Activated CD8-positive, alpha-beta memory T cell treated with anti-CD3 and anti-CD28 coated beads, Interleukin-2, amount 50 U/mL, for 24 hours (primary cell): ENCODE data around the gene PPIC.

Experiments
- DNase-seq: peaks from one replicate; pipeline ENCODE4 v3.0.0-alpha.2; 2020; ENCODE audit errors: extremely low read depth

The PPIC gene

DNA sequence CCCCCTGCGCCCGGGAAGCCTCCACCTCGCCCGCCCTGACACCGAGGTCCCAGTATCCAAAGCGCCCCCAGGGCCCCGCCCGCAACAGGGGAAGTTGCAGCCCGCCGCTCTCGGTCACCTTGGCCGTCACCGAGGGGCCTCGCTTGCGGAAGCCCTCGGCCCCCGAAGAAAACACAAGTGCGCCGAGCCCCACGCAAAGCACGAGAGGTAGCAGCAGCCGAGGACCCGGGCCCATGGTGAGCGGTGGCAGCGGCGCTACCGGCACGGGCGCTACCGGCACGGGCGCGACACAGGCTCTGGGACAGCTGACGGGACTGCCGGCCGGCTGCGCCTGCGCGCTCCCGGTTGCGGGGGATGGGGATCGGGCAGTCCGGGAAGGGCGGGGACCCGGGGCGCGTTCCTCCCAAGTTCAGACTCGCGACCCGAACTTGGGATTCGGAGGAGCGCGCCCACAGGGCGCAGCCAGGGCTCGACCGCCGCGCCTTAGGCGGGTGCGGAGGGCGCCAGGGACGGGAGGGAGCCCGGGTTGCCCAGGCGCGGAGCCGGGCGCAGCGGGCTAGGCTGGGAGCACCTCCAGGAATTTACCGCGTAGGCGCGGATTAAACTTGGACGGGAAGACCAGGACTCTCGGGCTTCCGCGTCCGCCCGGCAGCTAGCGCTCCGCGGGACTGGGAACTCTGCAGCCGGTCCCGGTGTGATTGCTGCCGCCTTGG lies at the start of gene PPIC:
PPIC (minus strand) TSS at position 335 of the 713 bp plus-strand sequence; CDS start at position 235, 100 bp downstream.
- DNase-seq = no peak

GRCh38 chr5:123085638-123086286 lies 49.2 kb upstream of the PPIC start:
- DNase-seq = no peak

DNA sequence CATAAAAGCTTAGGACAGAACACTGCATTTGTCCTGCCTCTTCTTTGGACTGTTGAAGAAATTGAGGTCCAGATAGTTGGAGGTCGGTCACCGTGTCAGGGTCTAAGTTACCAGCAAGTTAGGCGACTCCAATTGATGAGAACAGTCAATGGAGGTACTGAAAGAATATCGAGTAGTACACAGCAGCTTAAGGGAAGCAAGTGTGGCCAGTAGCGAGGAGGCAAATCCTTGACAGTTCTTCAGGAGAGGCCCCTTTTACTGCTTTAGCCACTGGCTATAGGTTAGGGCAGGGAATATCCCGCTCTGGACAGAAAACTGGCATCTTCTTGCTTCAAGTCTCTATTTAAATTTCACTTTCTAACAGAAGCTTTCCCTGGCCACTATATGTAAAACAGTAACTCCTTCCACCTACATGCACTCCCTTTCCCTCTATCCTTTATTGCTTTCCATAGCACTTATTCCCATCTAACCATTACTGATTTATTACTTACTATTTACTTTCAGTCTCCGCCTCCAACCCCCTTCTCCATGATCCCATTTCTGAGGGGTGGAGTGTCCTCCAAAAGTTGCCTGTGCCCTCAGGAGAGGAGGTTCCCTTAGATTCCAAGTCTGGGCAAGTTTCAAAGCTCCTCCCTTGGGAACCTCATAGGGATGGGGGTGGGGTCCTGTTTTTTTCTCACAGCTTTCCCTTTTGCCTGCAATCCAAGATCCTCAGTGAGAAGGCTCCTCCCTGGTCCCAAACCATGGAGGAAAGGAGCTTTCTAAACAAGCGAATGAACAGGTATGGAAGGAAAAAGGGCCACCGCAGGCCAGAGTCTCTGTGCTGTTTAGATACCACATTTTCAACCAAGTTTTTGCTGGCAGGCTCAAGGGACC lies 48.4 kb upstream of the PPIC start:
- no peak for DNase-seq

GRCh38 chr5:123083298-123083697 lies 46.8 kb upstream of the PPIC start:
- no peak for DNase-seq

DNA sequence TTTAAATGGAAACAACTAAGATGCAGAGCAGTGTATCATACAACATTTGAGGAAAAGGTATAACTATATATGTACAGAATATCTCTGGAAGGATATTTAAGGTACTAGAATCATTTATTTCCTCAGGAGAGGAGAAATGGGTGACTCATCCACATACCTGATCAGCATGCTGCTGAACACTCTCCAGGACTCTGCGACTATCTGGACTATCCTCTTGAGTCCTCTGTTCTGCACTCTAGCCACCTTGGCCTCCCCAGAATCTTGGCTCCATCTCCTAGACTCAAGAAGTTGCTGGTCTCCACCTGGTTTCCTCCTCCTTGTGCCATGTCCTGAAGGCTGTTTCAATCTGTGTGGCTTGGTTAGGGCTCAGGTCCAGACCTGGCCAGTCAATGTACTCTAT lies 43.7 kb upstream of the PPIC start:
- no peak for DNase-seq

DNA sequence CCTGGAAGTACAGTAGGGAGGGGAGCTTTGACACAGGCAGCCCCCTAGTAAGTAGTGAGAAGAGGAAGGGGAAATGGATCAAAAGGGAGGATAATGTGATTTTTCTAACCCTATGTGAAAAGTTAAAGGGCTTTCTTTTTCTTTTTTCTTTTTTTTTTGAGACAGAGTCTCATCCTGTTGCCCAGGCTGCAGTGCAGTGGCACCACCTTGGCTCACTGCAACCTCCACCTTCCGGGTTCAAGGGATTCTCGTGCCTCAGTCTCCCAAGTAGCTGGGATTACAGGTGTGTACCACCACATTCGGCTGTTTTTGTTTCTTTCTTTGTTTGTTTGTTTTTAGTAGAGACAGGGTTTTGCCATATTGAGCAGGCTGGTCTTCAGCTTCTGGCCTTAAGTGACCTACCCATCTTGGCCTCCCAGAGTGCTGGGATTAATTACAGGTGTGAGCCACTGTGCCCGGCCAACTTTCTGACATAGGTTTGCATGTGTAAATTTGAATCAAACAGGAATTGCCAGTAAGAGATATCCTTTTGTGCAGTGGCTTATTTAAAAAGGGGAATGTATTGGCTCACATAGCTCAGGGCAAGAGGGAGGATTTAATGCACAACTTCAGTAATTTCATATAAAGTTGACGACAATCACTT lies 39.1 kb upstream of the PPIC start:
- no peak for DNase-seq

DNA sequence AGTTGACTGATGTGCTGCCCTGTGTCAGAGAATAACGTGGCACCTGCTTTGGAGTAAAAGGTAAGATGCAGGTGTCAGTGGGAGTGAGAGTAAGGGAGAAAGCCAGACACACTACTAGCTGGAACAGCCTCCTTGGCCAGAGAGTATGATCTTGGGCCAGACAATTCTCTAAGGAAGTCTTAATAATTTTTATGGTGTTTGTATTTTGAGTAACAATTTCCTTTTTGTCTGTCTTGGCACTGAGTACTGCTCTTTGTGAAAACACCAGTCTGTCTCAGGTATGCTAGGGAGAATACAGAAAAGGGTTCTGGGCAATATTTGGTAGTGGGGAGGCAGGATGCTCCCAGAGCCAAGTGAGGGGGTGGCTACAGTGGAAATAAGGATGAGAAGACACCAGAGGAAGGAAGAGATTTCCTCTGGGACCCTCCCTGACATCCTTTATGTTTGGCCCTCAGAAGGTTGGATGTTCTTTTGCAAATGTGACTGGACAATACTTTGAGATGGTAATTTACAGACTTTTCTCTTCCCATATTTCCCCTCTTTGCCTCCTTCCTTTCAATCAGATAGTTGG lies 31.9 kb upstream of the PPIC start:
- DNase-seq = no peak

- DNase-seq = no peak
Observed at GRCh38 chr5:123066016-123066415, 29.5 kb upstream of the PPIC start.

DNA sequence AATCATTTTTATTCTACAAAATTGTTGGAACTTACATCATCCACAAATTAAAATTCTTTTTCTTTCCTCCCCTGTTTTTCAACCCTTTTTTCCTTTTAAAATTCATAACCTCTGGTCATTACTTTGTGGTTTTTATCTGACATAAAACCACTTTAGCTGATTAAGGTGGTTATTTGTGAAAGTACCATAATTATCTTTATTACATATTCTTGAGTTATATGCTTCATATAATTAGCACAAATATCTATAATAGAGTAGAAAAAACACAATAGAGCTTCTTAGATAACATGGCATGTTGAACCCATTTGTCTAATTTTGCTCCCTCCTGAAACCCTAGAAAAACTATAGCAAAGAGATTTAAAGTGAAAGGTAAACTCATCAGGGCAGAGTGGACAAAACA lies 22.9 kb upstream of the PPIC start:
- DNase-seq = no peak

DNA sequence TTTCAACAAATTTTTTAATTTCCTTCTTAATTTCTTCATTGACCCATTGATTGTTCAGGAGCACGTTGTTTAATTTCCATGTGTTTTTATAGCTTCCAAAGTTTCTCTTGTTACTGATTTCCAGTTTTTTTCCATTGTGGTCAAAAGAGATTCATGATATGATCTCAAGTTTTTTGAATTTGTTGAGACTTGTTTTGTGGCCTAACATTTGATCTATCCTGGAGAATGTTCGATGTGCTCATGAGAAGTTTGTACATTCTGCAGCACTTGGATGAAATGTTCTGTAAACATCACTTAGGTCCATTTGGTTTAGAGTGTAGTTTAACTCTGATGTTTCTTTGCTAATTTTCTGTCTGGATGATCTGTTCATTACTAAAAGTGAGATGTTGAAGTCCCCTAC lies 14.7 kb upstream of the PPIC start:
- no peak for DNase-seq

- no peak for DNase-seq
Observed at GRCh38 chr5:123047706-123048105, 11.2 kb upstream of the PPIC start.

DNA sequence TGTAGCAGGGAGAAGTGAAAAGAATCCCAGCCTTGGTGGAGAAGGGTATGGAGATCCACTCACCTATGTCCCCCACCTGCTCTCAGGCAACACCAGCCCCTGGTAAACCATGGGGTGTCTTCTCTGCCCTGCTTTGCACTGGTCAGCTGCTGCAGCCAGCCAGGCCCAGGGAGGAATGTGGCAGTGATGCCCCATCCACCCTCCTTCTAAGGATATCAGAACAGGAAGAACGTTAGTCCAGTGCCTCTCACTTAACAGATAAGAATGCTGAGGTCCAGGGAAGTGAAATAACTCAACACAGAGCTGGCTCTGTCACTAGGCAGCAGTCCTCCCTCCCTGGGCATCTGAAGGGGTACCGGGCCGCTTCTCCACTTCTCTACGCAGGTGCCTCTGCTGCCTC lies 9.7 kb upstream of the PPIC start:
- DNase-seq = no peak

DNA sequence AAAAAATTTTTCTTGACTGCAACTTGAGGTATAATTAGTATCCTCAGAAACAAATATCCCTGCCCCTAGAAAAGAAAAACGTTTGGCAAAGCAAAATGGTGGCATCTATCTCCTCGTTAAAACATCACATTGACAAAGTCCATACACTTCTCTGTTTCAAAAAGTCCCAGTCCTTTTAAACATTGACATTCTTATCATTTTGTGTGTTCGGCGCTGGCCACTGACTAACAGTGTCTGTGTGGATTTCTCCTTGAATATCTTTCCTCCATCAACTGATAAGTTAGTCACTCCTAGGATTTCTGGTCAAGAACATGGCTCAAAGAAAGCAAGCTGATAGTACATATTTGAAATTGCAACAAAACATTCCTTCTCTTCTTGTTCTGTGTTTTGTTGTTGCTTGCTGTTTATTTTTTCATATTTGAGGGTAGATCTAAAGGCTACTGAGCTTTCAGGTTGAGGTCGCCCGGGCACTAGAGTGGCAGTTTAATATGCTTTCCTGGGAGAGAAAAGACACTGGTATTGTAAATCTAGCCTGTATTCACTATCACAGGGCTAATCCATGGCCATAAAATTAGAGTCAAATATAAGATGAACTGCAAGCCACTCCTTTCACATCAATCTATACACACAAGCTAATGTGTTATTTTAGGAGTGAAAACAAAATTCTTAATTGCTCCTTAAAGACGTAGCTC lies 8.5 kb upstream of the PPIC start:
- no peak for DNase-seq

DNA sequence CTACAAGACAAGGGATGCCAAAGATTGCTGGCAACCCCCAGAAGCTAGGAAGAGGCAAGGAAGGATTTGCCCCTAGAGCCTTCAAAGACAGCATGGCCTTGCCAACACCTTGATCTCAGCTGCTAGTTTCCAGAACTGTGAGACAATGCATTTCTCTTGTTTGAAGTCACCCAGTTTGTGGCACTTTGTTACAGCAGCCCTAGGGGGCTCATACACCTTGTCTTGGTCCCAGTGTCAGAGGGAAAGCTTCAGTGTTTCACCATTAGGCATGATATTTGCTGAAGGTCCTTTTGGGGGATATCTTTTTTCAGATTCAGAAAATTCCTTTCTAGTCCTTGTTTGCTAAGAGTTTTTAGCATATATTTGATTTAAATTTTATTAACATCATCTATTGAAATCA lies 3.1 kb upstream of the PPIC start:
- DNase-seq = no peak

DNA sequence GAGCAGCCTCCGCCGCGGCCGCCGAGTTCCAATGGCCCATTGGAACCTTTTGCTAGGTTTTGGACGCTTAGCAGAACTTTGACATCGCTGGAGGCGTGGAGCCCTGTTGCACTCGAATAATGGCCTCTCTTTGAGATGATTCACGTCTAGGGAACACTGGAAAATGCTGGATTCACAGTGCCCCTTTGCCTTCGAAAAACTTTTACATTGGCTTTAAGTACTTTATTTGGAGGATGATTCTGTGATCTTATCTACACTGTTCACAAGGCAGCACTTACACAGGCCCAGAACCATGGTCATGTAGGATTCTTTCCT lies 536 bp upstream of the PPIC start:
- no peak for DNase-seq

- DNase-seq = no peak
Observed at GRCh38 chr5:123035918-123036390, 571 bp downstream of the PPIC start.

- no peak for DNase-seq
Observed at GRCh38 chr5:123035360-123035917, 1.1 kb downstream of the PPIC start.

- no peak for DNase-seq
Observed at GRCh38 chr5:123033157-123033671, 3.3 kb downstream of the PPIC start.

DNA sequence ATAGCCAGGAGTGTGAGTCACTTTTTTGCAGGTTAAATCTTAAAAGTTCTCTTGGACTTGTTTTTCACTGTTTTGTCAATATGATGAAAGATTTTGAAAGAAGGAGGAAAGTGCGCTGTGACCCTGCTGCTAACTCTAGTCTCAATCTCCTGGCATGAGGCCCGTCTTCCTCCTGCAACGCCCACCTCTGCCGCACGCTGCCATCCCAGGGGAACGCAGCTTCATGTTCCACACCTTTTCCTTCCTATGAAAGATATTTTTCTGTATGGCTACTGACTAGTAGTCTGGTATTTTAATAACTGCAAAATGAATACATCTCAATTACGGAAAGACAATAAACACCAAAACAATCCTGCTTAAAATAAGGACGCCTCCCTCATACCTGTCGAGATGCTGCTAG lies 8.3 kb downstream of the PPIC start:
- no peak for DNase-seq

- no peak for DNase-seq
Observed at GRCh38 chr5:123014689-123015088, 21.8 kb downstream of the PPIC start.

GRCh38 chr5:123012321-123012720 lies 24.2 kb downstream of the PPIC start:
- DNase-seq = no peak
